Measurements from ENCODE around the gene FLT1.

Gene FLT1

DNA sequence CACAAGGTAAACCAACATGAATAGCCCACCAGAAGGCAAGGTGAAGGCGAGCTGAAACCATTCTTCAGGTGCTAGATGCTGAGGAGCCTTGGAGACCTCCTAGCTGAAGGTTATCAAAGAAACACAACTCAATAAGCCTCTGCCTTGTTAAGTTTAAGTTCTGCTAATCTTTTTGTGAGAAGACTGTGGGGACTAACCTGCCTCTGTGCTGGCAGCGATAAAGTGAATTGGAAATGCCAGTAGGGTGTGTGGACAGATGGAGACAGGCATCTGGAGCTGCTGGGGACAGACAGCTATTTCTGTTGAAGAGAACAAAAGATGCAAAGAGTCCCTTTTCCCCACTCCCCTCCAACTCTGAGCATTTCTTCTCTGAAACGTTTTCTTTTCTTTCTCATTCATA, 33.5 kb upstream of the FLT1 start:
- no peak for DNase-seq

DNA sequence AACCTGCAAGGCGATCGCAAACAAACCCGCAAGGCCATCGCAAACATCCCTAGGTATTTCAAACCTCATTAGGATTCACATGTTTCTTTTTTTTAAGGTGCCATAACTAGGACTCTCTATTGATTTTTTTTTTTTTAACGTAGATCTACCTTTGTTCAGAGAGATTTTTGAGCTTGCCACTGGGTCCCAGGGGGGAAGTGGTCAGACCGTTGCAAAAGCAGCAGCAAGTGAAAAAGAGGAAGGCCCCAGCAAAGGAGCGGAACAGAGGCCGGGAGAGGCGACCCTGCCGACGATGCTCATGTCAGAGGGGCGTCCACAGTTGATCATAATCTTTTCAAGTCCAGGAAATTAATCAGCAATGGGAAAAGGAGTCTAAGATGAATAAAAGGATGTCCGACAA, 32.7 kb upstream of the FLT1 start:
- DNase-seq: no peak

DNA sequence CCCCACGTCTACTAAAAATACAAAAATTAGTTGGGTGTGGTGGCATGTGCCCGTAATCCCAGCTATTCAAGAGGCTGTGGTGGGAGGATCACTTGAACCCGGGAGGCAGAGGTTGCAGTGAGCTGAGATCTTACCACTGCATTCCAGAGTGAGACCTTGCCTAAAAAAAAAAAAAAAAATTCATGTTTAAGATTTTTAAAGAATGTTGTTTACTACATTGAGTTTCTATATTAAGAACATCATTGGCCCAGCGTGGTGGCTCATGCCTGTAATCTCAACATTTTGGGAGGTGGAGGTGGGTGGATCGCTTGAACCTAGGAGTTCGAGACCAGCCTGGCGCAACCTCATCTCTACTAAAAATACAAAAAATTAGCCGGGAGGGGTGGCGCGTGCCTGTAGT, 31.9 kb upstream of the FLT1 start:
- DNase-seq: no peak

DNA sequence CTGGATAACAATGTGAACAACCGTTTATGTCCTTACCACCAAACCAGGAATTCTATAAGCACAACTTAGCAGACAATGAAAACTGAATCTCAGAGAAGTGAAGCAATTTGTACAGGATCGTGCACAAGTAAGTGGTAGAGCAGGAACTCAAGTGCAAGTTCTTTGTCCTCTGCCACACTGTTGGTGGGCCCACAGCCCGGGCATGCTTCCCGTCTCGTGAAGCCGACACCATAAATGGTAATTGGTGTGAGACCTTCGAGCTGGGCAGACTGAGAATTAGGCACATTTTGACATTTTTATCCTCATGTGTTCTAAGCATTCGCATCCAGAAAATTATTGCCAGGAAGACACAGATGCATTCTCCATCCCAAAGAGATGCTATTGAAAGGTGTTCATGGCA, 27.9 kb upstream of the FLT1 start:
- no peak for DNase-seq

DNA sequence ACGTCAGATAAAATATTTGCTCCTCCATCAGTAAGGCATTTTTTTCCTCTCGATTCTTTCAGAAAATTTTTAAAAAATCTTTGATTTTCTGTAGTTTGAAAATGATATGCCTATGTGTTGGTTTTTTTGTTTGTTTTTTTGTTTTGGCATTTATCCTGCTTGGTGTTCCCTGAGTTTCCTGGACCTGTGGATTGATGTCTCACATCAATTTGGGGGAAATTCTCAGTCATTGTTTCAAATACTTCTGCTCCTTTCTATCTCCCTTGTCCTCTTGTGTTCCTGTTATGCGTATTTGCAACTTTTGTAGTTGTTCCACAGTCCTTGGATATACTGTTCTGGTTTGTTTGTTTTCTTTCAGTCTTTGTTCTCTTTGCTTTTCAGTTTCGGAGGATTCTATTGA, 18.8 kb upstream of the FLT1 start:
- DNase-seq: no peak

DNA sequence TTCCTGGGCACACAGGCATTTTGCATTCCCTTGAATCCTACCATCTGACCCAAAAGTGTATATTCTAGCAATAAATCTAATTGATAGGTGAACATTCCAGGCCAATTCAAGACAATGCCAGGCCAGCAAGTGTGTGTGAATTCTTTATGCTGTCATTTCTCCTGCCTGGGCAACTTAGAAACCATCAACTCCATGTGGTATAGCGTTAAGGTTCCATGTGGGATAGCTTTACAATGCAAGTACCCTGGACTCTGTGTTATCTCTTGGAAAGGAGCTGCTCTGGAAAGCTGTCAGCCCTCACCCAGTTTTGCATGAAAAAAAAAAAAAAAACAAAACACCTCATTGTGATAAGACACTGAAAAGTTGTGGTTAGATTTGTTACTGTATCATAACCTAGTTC, 15.6 kb upstream of the FLT1 start:
- no peak for DNase-seq

DNA sequence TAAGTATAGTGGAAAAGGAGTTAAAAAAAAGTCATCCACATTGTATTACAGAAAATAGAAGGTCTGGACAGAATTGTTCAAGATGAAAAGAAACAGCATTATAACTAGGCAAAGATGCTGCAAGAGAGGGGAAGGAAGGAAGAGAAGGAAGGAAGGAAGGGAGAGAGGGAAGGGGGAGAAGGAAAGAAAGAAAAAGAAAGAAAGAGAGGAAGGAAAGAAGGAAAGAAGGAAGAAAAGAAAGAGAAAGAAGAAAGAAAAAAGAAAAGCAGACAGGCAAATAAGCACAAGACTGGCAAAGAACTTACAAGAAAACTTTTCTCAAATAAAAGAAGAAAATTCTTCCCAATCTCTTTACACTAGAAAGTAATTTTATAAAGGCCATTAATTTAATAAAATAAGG, 15.1 kb upstream of the FLT1 start:
- DNase-seq: no peak

DNA sequence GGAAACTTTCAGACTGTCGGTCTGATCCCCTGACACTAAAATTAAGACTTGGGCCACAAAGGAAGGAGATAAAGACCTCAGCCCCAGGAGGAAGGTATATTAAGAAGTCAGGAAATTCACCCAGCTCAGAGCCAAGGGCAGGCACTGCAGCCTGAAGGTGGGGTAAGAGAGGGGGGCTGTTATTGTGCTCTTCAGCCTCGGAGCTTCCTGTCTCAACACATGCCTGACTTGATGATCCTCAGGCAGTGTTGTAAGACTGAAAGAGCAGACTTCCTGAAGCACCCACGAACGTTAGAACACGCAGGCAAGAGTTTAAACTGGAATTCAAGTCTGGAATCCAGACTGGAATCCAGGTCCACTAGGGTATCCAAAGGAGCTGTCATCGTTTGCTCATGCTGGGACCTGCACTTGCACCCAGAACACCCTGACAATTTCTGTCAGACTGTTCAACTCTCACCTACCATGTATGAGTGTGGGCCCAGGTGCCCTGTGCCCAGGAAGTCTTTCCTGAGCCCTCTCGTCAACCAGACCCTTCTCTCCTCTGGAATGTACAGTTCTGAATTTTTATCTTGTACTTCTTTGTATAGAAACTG, 10.7 kb upstream of the FLT1 start:
- no peak for DNase-seq

DNA sequence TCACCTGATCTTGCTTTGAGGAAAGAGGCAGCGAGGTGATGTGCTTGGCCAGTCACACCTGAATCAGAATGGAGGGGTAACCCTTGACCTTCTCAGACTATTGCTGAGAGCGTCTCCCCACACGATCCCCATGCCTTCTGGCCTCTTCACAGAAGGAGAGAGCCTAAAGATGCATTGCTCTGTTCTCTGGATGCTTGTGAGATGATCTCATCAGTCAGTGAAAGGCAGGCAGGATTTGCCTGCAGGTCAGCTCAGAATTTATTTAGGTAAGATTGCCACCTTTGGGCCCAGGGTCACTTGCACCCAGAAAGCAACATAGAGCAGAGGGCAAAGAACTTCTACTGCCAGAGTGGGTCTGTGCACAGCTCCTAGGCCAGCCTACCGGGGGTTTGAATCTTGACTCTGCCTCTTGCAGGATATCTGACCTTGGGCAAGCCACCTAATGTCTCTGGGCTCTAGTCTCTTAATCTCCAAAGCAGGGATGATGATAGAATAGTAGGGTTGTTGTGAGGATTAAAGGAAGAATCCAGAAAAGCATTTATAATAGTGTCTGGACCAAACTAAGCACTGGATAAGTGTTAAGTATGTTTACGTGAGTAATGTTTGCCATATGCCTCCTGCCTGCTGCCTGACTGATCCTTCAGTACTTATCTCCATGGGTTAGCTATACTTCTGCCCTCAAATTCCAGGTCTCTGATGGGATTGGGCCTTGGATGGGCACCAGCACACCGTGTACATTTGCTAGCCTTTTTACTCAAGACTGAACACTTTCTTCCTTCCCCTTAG, 8.4 kb upstream of the FLT1 start:
- no peak for DNase-seq

DNA sequence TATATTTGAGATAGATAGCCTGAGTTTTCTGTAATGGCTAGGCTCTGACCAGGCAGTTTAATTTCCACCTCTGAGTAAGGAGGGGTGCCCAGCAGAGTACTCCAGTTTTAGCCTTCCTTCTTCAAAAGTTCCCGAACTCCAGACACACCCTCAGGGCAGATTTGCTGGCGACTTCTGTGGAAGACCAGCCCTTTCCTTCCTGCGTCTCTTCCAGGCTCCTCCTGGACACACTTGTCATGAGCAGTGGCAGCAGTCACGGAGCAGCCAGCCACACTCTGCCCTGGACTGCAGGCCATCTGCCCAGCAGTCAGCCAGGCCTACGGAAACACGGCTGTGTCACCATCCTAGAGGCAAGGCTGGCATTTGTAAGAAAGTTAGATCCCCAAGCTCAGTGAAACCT, 6.6 kb upstream of the FLT1 start:
- no peak for DNase-seq

DNA sequence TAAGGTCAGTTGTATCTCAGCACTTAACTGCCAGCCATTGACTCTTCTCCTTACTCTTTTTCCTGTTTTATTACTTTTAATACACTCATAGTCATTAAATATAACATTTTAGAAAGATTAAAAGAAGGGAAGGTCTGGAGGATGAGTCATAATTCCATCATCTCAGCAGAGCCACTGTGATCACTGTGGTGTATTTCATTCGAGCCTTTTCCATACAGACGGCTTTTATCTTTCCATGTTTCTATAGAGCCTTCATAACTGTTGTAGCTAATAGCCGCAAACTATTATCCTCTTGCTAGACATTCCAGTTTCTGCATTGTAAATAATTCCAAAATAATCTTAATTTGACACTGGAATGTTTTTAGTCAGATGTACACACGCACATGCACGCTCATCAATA, 4.7 kb upstream of the FLT1 start:
- DNase-seq: no peak

DNA sequence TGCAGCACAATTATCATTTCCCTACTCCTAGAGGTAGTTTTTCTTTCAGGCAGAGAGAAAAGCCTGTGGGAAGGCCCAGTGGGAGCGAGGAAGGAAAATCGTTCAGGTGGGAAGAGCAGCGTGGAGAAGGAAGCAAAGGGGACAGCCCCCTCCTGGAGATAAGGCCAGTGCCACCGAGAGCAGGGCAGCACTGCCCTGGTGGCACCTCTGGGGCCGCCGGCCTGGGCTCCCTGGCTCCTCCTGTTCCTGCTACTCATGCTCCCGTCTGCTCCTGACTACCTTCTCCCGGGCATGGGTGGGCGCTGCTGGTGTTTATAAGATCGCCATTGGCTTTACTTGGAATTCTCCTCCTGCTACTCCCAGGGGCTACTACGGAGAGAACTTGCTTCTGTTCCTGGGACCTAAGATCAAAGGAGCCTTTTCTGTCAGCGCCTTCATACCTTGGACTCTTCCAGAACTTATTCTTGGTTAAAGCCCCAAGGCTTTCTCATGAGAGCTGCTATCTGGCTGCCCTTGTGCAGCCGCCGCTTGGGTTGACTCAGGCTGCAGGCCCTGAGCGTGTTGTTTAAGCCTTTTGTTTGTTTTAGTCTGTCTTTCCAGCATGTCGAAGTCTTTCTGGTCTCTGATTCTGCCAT, 3.7 kb upstream of the FLT1 start:
- DNase-seq: no peak

DNA sequence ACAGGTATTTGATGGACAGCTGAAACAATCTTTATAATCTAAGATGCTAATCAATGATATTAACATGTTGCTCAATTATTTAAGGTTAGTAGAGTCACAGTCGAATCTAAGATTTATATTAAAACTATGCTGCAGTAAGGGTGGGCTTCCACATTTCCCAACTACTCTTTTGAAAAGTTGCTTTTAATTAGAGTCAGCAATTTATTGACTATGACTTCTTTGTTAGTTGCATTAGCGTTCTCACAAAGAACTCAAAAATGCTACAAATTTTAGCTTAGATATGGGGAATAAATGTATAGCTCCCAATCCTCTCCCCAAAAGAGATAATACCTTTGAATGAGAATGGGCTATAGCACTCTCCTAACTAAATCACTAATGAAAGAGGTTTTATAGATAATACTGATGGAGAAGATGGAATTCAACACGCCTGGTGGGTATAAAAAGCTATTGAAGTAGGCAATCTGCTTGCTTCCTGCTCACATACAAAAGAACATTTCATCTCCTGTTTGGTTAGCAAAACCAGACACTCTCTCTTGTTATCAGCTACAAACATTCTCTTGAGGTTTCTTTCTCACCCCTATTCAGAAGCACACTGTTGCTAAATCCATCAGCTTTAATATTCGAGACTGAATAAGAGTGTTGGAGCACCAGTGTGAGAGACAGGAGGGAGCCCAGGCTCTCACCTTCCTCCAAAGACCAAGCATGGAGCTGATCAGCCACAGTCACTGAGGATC, 2.4 kb upstream of the FLT1 start:
- DNase-seq: no peak

DNA sequence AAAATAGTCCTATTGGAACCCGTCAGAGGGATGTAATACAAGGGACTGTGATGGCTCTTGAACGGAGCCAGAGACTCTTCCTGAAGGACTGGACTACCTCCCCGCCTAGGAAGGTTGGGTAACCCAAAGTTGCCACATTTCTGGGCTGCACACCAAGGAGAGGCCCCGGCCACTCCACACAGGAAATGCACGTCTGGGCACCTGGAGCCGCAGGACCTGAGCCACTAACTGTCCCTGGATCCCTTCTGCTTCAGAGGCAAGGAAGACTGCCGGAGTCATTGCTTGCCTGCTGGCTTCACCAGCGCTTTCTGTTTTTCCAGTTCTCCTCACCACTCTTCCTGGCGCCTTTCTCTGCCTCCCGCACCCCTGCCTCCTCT, 1.2 kb upstream of the FLT1 start:
- DNase-seq: no peak

DNA sequence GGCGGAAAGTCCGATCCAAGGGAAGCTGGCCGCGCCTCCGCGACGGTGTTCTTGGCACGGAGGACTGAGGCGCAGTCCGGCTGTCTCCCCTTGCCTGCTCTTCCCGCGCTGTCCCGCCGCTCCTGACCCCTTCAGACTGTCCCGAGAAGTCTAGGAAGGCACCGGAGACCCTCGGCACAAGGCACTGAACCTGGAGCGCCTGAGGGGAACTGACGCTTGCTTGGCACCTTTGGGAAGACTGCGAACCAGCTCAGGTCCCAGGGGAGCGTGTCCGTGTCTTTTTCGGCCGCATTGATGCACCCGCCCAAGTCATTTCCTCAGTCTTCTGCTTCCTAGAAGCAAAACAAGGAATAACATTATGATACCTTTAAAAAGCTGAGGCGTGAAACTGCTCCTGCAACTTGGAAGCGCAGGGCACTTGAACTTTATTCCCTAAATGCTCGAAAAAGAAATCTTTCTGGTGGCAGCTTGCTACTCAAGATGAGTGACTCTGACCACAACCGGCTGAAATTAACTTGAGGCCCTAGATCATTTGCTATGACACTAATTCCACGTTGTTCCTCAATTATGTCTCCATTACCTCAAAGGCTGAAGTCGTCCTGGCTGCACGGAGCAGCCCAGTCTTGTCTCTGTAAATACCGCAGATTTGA, 735 bp upstream of the FLT1 start:
- DNase-seq: no peak

DNA sequence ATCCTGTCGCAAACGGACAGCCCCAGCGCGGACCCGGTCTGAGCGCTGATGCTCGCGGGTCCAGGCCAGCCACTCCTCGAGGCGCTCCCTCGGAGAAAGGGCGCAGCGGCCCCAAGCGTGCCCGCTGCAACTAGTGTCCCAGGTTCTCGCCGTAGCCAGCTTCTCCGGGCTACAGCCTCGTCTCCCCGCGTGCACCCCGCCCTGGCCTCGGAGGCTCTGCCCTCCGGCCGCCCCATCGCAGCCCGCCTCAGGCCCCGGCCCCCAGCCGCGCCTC, 487 bp downstream of the FLT1 start:
- DNase-seq: peak; percentile 52

DNA sequence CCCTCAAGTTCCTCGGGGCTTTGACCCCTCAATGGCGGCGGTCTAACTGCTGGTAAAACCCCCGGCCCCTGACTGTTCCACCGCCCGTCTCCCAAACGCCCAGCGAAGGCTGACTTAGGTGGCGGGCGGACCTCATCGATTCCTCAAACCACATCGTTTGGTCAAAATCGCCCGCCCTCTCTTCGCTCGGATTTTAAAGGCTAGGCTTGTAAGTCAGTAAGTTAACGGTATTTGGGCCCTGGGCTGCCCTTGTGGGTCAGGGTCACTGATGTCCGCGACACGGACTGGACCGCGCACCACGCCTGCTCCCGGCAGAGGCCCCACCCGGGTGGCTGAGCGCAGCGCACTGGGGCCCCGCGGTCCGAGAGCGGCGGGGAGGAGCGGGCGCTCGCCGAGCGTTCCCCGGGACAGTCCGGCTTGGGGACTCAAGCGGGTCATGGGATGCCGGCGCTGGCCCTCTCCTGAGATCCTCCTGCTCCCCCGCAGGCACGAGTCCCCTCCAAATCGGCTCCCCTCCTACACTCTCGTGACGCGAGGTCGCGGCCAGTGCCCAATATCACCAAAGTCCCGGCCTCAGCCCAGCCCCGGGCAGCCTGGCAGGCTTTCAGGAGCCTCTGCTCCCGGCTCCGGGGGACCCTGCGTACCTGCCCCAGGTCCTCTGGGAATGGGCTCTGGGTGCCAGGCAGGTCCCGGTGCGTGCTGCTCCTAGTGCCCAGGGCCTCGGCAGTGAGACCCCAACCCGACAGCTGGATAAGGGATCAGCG, 1.0 kb downstream of the FLT1 start:
- DNase-seq: no peak

DNA sequence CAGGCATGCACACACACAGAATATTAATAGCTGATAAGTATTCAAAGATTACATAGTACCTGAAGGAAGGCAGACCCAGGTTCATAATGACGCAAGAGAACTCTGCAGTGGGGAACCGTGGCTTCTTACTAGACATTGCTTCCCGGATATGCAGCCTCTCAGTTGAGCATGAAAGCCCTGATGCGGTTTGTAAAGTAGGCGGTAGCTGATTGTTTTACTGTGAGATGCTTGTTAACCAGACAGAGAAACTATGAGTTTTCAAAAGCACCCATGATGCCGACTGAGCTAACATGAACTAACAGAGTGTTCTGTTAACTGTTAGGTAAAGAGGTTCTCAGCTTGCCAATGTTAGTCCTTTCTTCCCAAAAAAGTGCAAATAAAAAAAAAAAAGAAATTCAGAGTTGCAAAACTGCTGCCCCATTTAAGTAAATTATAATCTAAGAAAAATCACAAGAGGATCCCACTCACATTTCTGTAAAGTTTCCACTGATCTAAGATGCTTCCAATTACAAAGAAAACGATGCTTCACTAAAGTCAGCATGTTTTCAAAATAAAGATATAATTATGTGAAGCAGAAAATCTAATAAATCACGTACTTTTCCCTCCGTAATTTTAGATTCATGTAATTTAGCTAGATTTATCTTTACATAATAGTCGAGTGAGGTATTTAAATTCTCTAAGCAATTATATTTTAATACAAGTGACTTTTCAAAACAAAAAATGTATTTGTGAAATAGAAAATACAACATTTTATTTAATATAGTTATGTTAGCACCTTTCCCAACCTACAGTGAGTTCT, 2.2 kb downstream of the FLT1 start:
- DNase-seq: peak; percentile 17

DNA sequence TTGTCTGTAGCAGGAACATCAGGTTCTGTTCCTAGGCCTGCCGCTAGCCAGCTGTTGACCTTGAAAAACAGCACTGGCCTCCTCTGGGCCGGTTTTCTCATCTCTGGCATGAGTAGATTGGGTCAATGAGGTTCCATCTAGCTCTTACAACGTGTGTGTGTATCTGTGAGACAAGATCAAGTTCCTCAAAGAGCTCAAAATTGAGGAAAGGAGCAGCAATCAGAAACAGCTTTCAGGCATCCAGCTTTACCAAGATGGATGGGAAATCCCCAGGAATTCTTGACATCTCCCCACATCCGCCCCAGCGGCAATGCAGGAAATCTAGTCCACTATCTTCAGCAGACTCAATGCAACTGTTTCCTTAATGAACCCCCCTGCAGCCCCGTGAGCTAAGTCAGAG, 4.9 kb downstream of the FLT1 start:
- DNase-seq: no peak

DNA sequence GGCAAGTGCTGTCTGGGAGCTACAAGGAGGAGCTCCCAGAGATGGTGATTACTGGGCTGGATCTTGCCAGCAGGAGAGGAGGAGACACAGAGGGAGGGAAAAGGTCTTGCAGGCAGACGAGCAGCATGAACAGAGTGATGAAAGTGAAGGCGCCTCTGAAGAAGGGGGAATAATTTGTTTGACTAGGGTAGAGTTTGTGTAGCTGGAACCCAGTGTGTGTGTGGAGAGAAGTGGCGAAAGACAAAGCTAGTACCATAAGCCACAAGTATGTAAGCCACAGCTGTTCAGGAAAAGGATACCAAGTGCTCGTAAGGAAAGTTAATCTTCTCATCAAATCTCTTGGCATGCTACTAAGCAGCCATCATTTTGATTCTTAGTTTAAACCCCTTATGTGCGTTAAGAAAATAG, 5.4 kb downstream of the FLT1 start:
- no peak for DNase-seq

DNA sequence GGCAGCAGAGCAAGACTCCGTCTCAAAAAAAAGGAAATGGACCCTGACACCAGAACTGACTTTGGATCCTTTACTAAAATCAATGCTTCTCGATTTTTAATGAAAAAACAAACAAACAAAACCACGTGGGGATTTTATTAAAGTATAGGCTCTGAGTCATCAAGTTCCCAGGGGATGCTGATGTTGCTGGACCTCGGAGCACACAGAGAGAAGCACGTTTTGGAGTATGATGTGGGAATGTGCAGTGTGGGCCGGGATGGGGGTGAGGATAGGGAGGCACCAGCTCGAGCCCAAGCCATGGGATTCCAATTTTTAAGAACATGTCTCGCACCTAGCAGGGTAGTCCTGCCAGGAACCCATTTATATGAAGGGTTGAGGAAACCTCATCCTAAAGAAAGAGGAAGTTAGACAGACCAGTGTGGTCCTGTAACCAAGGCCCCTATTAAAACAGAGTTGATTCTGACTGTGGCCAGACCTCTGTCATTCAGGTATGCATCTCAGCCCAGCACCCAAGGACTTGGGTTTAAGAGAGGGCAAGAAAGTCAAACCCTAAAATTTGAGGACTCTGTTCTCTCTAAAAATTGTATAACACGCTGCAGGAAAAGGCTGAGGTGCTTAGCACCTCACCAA, 6.4 kb downstream of the FLT1 start:
- DNase-seq: no peak

Measured in NCI-H526 treated with DMSO at 0.1 percent for 48 hours (cell line).